HG02943 (cell line): ENCODE results near the gene MYOM1.

Experiments
- ATAC-seq: cut with Tn5 transposase; IDR thresholded peaks from one replicate; pipeline ENCODE4 v1.9.1; 2021; ENCODE audit warnings: mild to moderate bottlenecking, low read depth, moderate library complexity; ENCODE audit not compliant: unreplicated experiment

Gene MYOM1

GRCh38 chr18:3250237-3251107, 30.7 kb upstream of the MYOM1 start:
- no peak for ATAC-seq

GRCh38 chr18:3248658-3249359, 29.0 kb upstream of the MYOM1 start:
- ATAC-seq, result no peak

- ATAC-seq, result no peak
Observed at GRCh38 chr18:3248062-3248657, 28.4 kb upstream of the MYOM1 start.

- ATAC-seq, result peak; percentile 77
Observed at GRCh38 chr18:3247240-3248061, 27.7 kb upstream of the MYOM1 start, which contains the start of gene MYL12A. TSS of gene MYL12A (plus strand) at chr18:3247801. CDS start at chr18:3253248, 5,447 bp downstream.

- ATAC-seq, result no peak
Observed at GRCh38 chr18:3246635-3247239, 27.0 kb upstream of the MYOM1 start.

- ATAC-seq, result peak; percentile 42
Observed at GRCh38 chr18:3245853-3246634, 26.3 kb upstream of the MYOM1 start.

- no peak for ATAC-seq
Observed at GRCh38 chr18:3245185-3245564, 25.4 kb upstream of the MYOM1 start.

- ATAC-seq, result no peak
Observed at GRCh38 chr18:3238742-3239141, 19.0 kb upstream of the MYOM1 start.

GRCh38 chr18:3236470-3236869, 16.7 kb upstream of the MYOM1 start:
- no peak for ATAC-seq

GRCh38 chr18:3235846-3236245, 16.1 kb upstream of the MYOM1 start:
- ATAC-seq, result no peak

GRCh38 chr18:3234457-3234856, 14.7 kb upstream of the MYOM1 start:
- ATAC-seq, result no peak

- no peak for ATAC-seq
Observed at GRCh38 chr18:3233433-3234168, 13.8 kb upstream of the MYOM1 start.

GRCh38 chr18:3233004-3233403, 13.2 kb upstream of the MYOM1 start:
- ATAC-seq, result no peak

- ATAC-seq, result no peak
Observed at GRCh38 chr18:3230401-3231334, 10.9 kb upstream of the MYOM1 start.

GRCh38 chr18:3226048-3226447, 6.3 kb upstream of the MYOM1 start:
- no peak for ATAC-seq

- ATAC-seq, result no peak
Observed at GRCh38 chr18:3225588-3225987, 5.8 kb upstream of the MYOM1 start.

- ATAC-seq, result no peak
Observed at GRCh38 chr18:3224223-3224622, 4.5 kb upstream of the MYOM1 start.

- no peak for ATAC-seq
Observed at GRCh38 chr18:3223356-3223755, 3.6 kb upstream of the MYOM1 start.
